Uterus (tissue), 4 donors: ENCODE results near the gene FMN1. TPM values are rescaled to one million over a fixed set of nuclear protein-coding genes. Genes with fewer than 3 reads are reported as not detected.

Source experiments
- DNase-seq, 2 donors: peaks; one replicate each; pipeline ENCODE4 v3.0.0-alpha.2; 2019 to 2020
- H3K27ac ChIP-seq, 2 donors: fragments of 200-600 bp; sonication (generic); 1 replicate in 1 of 2; 2 replicates in 1 of 2; pipeline ENCODE4 v1.5.1; 2016 to 2018
- H3K27me3 ChIP-seq, 2 donors: fragments of 200-600 bp; sonication (generic); one replicate each; pipeline ENCODE4 v1.5.1; 2018 to 2019; ENCODE audit warnings: control low read depth in 1 of 2
- H3K36me3 ChIP-seq, 2 donors: fragments of 200-600 bp; sonication (generic); one replicate each; pipeline ENCODE4 v1.5.1; 2019; ENCODE audit warnings: control low read depth in 1 of 2
- H3K4me1 ChIP-seq, 2 donors: fragments of 200-600 bp; sonication (generic); one replicate each; pipeline ENCODE4 v1.5.1; 2018 to 2019; ENCODE audit warnings: control low read depth in 1 of 2
- H3K4me3 ChIP-seq, 2 donors: fragments of 200-600 bp; sonication (generic); 1 replicate in 1 of 2; 2 replicates in 1 of 2; pipeline ENCODE4 v1.5.1; 2018 to 2019; ENCODE audit warnings: mild to moderate bottlenecking in 1 of 2
- H3K9me3 ChIP-seq, 2 donors: fragments of 200-600 bp; sonication (generic); one replicate each; pipeline ENCODE4 v1.5.1; 2019; ENCODE audit warnings: control low read depth in 1 of 2
- CTCF ChIP-seq, 4 experiments: fragments of 200-600 bp in 2 of 4; fragments of 450-650 bp in 2 of 4; sonication (generic) in 2 of 4; IDR thresholded peaks; one replicate each; pipeline ENCODE4 v1.5.1; 2016 to 2019; ENCODE audit warnings: antibody characterized with exemption in 4 of 4, mild to moderate bottlenecking in 2 of 4, moderate library complexity in 1 of 4
- POLR2A ChIP-seq, 2 donors: fragments of 450-650 bp; IDR thresholded peaks; one replicate each; pipeline ENCODE4 v1.6.1; 2016; ENCODE audit warnings: antibody characterized with exemption in 2 of 2, mild to moderate bottlenecking in 1 of 2, moderate library complexity in 1 of 2
- intact Hi-C: fragments of 100-400 bp; cut with DNase I; formaldehyde crosslinking; loops from one replicate; pipeline ENCODE4 v1.15.1; 2023; ENCODE audit warnings: low total_unique reads
- total RNA-seq, 4 donors: library from RNA; depleted of rRNA in 3 of 4; stranded (reverse); fragments of >200 nt in 3 of 4; gene quantifications; one replicate each; pipeline versions ENCODE4 v1.1.0 to v1.2.4, GENCODE V29; 2014 to 2023
- donor health status: DM: yes; HTN: yes; CAD: no.

Gene FMN1
- total RNA-seq, 4 donors from 2014 or later = 1.3 to 9.3 (median 5.0) TPM

GRCh38 chr15:33027306-33028035 is 167.0 kb downstream of the FMN1 start:
- H3K4me3 ChIP-seq = no peak overlapping the region
- DNase-seq = no peak
- H3K9me3 ChIP-seq = no peaks in the 10 kb centered on the region
- H3K36me3 ChIP-seq = no peaks in the 10 kb centered on the region
- H3K4me1 ChIP-seq = no peaks in the 10 kb centered on the region
- intact Hi-C loops = no loop called here
- no peaks in the 10 kb centered on the region for H3K27me3 ChIP-seq
- no peak overlapping the region for H3K27ac ChIP-seq
- TF ChIP-seq CTCF (IDR thresholded peaks at IDR 0.05) = no peak
- no peak for TF ChIP-seq POLR2A (IDR thresholded peaks at IDR 0.05)

GRCh38 chr15:33026614-33027013 is 167.9 kb downstream of the FMN1 start:
- Histone ChIP-seq H3K27ac (no peak overlapping the region), H3K9me3 (no peaks in the 10 kb centered on the region), H3K27me3 (no peaks in the 10 kb centered on the region), H3K36me3 (no peaks in the 10 kb centered on the region), H3K4me1 (no peaks in the 10 kb centered on the region), H3K4me3 (no peak overlapping the region)
- no peak for DNase-seq
- intact Hi-C loops = no loop called here
- no peak for TF ChIP-seq CTCF (IDR thresholded peaks at IDR 0.05)
- TF ChIP-seq POLR2A (IDR thresholded peaks at IDR 0.05) = no peak

- intact Hi-C loops = no loop called here
- Histone ChIP-seq H3K4me1 (no peaks in the 10 kb centered on the region), H3K9me3 (no peaks in the 10 kb centered on the region), H3K27ac (no peak overlapping the region), H3K36me3 (no peaks in the 10 kb centered on the region), H3K4me3 (no peak overlapping the region), H3K27me3 (no peaks in the 10 kb centered on the region)
- TF ChIP-seq CTCF (IDR thresholded peaks at IDR 0.05) (no peak), POLR2A (IDR thresholded peaks at IDR 0.05) (no peak)
- DNase-seq = no peak
Measured at GRCh38 chr15:33022629-33023028, 171.9 kb downstream of the FMN1 start.

GRCh38 chr15:33021806-33022389 is 172.6 kb downstream of the FMN1 start:
- intact Hi-C loops = no loop called here
- no peak for TF ChIP-seq POLR2A (IDR thresholded peaks at IDR 0.05)
- peak; percentile 23 to 48 (median 40) for TF ChIP-seq CTCF (IDR thresholded peaks at IDR 0.05)
- Histone ChIP-seq H3K36me3 (no peaks in the 10 kb centered on the region), H3K27ac (no peak overlapping the region), H3K4me3 (no peak overlapping the region), H3K27me3 (no peaks in the 10 kb centered on the region), H3K4me1 (no peaks in the 10 kb centered on the region), H3K9me3 (no peaks in the 10 kb centered on the region)
- DNase-seq = no peak

GRCh38 chr15:33019354-33019981 is 175.0 kb downstream of the FMN1 start:
- no peak for TF ChIP-seq POLR2A (IDR thresholded peaks at IDR 0.05)
- TF ChIP-seq CTCF (IDR thresholded peaks at IDR 0.05) = no peak
- DNase-seq = no peak
- H3K9me3 ChIP-seq = no peaks in the 10 kb centered on the region
- no peaks in the 10 kb centered on the region for H3K36me3 ChIP-seq
- no peak overlapping the region for H3K27ac ChIP-seq
- H3K4me1 ChIP-seq = no peaks in the 10 kb centered on the region
- H3K27me3 ChIP-seq = no peaks in the 10 kb centered on the region
- intact Hi-C loops = no loop called here
- H3K4me3 ChIP-seq = no peak overlapping the region
